Ovary (tissue), 10 donors: ENCODE results near the gene CEBPE. TPM values are rescaled to one million over a fixed set of nuclear protein-coding genes. Genes with fewer than 3 reads are reported as not detected.

Experiments
- DNase-seq, 5 donors: peaks; one replicate each; pipeline ENCODE4 v3.0.0-alpha.2; 2019 to 2020
- H3K27ac ChIP-seq, 2 donors: fragments of 200-600 bp; one replicate each; pipeline versions ENCODE4 v1.5.1 to v1.8.0; 2019 to 2022
- H3K27me3 ChIP-seq: fragments of 200-600 bp; one replicate; pipeline ENCODE4 v1.8.0; 2022
- H3K36me3 ChIP-seq: fragments of 200-600 bp; sonication (generic); one replicate; pipeline ENCODE4 v1.5.1; 2019
- H3K4me1 ChIP-seq: one replicate; pipeline ENCODE4 v1.8.1; 2013; ENCODE audit warnings: mild to moderate bottlenecking, moderate library complexity; ENCODE audit not compliant: insufficient read depth
- H3K4me3 ChIP-seq: fragments of 200-600 bp; sonication (generic); one replicate; pipeline ENCODE4 v1.5.1; 2017
- H3K9me3 ChIP-seq, 2 donors: fragments of 200-600 bp in 1 of 2; sonication (generic) in 1 of 2; one replicate each; pipeline versions ENCODE4 v1.5.1 to v1.8.1; 2013 to 2019; ENCODE audit warnings: mild to moderate bottlenecking in 1 of 2, moderate library complexity in 1 of 2
- EP300 ChIP-seq: sonication (generic); formaldehyde crosslinking; IDR thresholded peaks from one replicate; pipeline ENCODE4 v1.6.1; 2017; ENCODE audit warnings: antibody characterized with exemption
- POLR2A ChIP-seq: fragments of 450-650 bp; IDR thresholded peaks from one replicate; pipeline ENCODE4 v1.6.1; 2017; ENCODE audit warnings: antibody characterized with exemption, mild to moderate bottlenecking, moderate library complexity
- WGBS, 3 donors: extraction: QIAGEN DNeasy Blood & Tissue Kit in 1 of 3; methylation state at CpG; one replicate each; pipeline versions ENCODE4 v1.1.5 to v1.1.7; 2013 to 2017; 5-methylcytosine and 5-hydroxymethylcytosine counted together
- intact Hi-C, 4 donors: fragments of 100-400 bp; cut with DNase I; formaldehyde crosslinking; loops; one replicate each; pipeline versions ENCODE4 v1.11.0 to v1.15.1; 2022 to 2023
- long read RNA-seq, 3 donors: library from polyadenylated mRNA in 2 of 3; unstranded in 2 of 3; transcript quantifications; one replicate each; pipeline ENCODE4 v2.0.0 and lab custom pipeline, GENCODE V29; 2021 to 2026
- polyA plus RNA-seq, 2 donors: library from polyadenylated mRNA; stranded (reverse); fragments of 200-250 nt in 1 of 2; fragments of 350-450 nt in 1 of 2; fragmentation: Illumina TruSeq in 1 of 2; extraction: RNeasy Lipid Tissue Mini Kit (QIAGEN cat#74804) in 1 of 2; gene quantifications; one replicate each; pipeline ENCODE4 v1.2.3, GENCODE V29; 2013 to 2014
- total RNA-seq, 7 donors: library from RNA; depleted of rRNA in 2 of 7; stranded (reverse); fragments of >200 nt in 2 of 7; fragmentation: NEBNext Ultra II Directional in 3 of 7; extraction: Animal tissue kit (Norgen Biotek cat#: 25700) in 3 of 7; gene quantifications; one replicate each; pipeline versions ENCODE4 v1.1.0 to v1.2.4, GENCODE V29; 2016 to 2023
- TF ChIP-seq, protein P1 (sequence below), 3 donors: fragments of 450-650 bp in 2 of 3; fragments of 200-600 bp in 1 of 3; IDR thresholded peaks; one replicate each; pipeline versions ENCODE4 v1.5.1 to v1.8.0; 2016 to 2022; ENCODE audit warnings: antibody characterized with exemption in 3 of 3, mild to moderate bottlenecking in 1 of 3
- donor health status: DM: no; HTN: no; CAD: no; lungs with moderate emphysema.
- donor health status: DM: no; HTN: no; CAD: no.
- donor health status: Bipolar disorder and iron deficiency.
- donor health status: DM: yes; HTN: yes; CAD: no.
- donor health status: DM: no; HTN: no; CAD: no.
- donor health status: DM: yes; HTN: yes; CAD: no.

The CEBPE gene
- total RNA-seq (not detected), polyA plus RNA-seq (under 1 TPM in 1 of 2 donors, not detected in 1; 0.04 TPM)
- long read RNA-seq, donor 1 = 0 reads
- long read RNA-seq, donor 2 = 0 reads
- long read RNA-seq, donor 3 = 0 reads

DNA sequence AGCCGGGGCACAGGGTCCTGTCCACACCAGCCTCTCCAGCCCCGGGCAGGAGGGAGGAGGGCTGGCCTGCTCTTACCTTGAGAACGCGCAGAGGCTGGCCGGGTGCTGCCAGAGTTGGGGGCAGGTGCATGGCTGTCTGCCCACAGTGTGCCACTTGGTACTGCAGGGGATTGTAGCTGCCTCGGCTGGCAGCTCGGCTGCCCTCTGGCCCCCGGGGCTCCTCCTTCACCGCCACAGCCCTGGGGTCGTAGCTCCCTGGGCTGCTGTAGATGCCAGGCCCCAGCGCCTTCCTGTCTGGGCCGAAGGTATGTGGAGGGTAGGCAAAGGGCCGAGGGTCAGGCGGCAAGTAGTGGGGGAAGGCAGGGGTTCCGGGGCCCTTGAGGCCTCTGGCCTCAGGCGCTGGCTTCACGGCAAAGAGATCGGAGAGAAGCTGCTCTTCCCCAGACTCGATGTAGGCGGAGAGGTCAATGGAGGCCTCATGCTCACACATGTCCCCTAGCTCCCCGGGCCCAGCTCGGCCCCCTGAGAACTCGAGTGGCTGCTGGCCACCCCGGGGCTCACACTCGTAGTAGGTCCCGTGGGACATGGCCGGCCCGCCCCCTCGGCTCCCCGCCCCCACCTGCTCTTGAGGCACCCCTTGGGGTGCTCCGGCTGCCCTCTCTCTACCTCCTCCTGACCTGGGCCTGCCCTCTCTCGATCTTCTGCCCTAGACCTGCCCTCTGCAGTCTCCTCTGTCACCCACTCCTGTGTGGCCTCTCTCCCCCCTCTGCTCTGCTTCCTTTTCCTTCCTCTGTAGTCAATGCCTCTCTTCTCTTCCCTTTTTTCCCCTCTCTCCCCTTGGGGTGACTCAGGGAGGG lies at the start of gene CEBPE:
TSS of gene CEBPE (minus strand) at position 750 of the 857 bp plus-strand sequence. CDS start at position 586, 164 bp downstream.
- intact Hi-C loops = loop anchor here in 1 of 4 donors (2.0 kb wide), 1 partner anchor 70 kb away; no protein-coding TSS in a partner anchor
- TF ChIP-seq, protein P1, sequence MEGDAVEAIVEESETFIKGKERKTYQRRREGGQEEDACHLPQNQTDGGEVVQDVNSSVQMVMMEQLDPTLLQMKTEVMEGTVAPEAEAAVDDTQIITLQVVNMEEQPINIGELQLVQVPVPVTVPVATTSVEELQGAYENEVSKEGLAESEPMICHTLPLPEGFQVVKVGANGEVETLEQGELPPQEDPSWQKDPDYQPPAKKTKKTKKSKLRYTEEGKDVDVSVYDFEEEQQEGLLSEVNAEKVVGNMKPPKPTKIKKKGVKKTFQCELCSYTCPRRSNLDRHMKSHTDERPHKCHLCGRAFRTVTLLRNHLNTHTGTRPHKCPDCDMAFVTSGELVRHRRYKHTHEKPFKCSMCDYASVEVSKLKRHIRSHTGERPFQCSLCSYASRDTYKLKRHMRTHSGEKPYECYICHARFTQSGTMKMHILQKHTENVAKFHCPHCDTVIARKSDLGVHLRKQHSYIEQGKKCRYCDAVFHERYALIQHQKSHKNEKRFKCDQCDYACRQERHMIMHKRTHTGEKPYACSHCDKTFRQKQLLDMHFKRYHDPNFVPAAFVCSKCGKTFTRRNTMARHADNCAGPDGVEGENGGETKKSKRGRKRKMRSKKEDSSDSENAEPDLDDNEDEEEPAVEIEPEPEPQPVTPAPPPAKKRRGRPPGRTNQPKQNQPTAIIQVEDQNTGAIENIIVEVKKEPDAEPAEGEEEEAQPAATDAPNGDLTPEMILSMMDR (IDR thresholded peaks at IDR 0.05) = no peak
- TF ChIP-seq EP300 (no peak), POLR2A (no peak)
- Histone ChIP-seq H3K4me3 (no peak within 1 kb of the TSS), H3K4me1 (peaks cover 6% of the 10 kb centered on the region), H3K27me3 (no peaks in the 10 kb centered on the region), H3K9me3 (no peaks in the 10 kb centered on the region), H3K27ac (no peak within 1 kb of the TSS), H3K36me3 (no peaks in the 10 kb centered on the region)
- no peak for DNase-seq
- 79 to 86% (median 80%) methylated on average over 28 to 32 of the region's 32 CpGs for WGBS, 3 donors

DNA sequence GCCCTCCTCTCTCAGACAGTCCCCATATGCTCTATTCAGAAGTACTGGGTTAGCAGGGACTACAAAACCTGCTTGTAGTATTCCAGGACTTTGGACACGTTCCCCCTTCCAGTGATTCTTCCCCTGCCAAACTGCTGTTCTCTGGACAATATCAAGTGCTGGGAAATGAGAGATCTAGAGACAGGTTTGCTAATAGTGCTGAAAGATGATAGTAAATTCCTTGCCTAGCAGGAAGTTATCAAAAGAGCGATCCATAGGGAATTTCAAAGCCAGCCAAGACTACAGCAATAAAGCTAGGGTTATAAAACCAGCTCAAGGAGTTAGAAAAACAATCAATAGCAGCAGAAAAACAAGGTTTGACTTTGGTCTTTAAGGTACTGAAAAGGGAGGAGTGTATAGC lies 49.2 kb upstream of the CEBPE start:
- peak overlapping the region in 1 of 2 donors; percentile 14 for H3K27ac ChIP-seq
- no peak for DNase-seq
- peaks cover 2% of the 10 kb centered on the region for H3K4me1 ChIP-seq
- no peaks in the 10 kb centered on the region for H3K9me3 ChIP-seq
- H3K27me3 ChIP-seq = no peaks in the 10 kb centered on the region
- 27 to 31% (median 28%) methylated on average over 2 of the region's 2 CpGs for WGBS, 3 donors
- H3K4me3 ChIP-seq = no peak overlapping the region
- TF ChIP-seq POLR2A (no peak), EP300 (no peak)
- TF ChIP-seq, protein P1 (IDR thresholded peaks at IDR 0.05) = no peak
- intact Hi-C loops = no loop called here
- H3K36me3 ChIP-seq = no peaks in the 10 kb centered on the region

DNA sequence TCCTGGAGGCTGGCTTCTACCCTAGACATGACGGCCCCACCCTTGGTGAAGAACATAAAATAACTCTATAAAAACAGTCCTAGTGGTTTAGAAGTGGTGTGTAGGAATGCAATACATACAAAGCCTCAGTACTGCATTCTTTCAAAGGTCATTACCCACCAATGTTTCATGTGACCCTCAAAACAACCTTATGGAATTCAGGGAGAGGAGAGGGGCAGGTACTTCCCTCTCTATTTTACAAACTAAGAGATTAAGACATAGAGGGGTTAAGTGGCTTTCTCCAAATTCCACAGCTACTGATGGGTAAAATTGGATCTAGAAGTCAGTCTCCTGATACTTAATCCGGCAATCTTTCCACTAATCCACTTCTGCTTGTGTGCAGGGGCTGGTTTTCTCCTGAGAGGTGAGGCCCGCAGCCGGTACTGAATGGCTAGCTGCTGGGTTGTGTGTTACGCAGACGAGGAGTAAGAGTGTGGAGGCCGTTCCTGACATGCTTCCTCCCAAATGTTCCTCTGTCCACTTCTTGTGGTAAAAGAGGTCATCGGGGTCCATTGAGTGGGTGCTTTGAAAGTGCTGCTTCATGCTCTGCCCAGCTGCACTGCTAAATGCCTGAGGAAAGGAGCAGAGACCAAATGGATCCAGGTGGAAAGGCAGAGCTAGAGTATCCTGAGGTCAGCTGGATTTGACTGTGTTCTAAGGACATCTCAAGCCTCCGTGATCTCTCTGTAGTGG lies 48.2 kb upstream of the CEBPE start:
- TF ChIP-seq, protein P1 (IDR thresholded peaks at IDR 0.05) = no peak
- TF ChIP-seq EP300 (no peak), POLR2A (no peak)
- Histone ChIP-seq H3K9me3 (no peaks in the 10 kb centered on the region), H3K4me3 (no peak overlapping the region), H3K4me1 (peaks cover 2% of the 10 kb centered on the region), H3K36me3 (no peaks in the 10 kb centered on the region), H3K27me3 (no peaks in the 10 kb centered on the region), H3K27ac (peak overlapping the region; percentile 11 to 14)
- intact Hi-C loops = no loop called here
- DNase-seq = no peak
- 72 to 80% (median 79%) methylated on average over 9 of the region's 9 CpGs for WGBS, 3 donors

DNA sequence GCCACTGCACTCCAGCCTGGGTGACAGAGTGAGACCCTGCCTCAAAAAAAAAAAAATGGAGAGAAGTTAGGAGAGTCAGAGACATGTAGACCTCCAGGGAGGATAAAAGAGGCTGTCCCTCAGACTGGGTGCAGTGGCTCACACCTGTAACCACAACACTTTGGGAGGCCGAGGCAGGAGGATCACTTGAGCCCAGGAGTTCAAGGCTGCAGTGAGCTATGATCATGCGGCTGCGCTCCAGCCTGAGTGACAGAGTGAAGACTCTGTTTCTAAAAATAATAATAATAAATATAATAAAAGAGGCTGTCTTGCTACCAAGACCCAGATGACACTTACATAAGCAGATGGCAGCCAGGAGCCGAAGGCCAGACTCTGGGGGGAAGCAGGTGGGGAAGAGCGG lies 45.9 kb upstream of the CEBPE start:
- no peak for DNase-seq
- no peaks in the 10 kb centered on the region for H3K9me3 ChIP-seq
- H3K4me1 ChIP-seq = peaks cover 5% of the 10 kb centered on the region
- no peak overlapping the region for H3K27ac ChIP-seq
- no peak overlapping the region for H3K4me3 ChIP-seq
- TF ChIP-seq POLR2A (no peak), EP300 (no peak)
- TF ChIP-seq, protein P1 (IDR thresholded peaks at IDR 0.05) = no peak
- no peaks in the 10 kb centered on the region for H3K36me3 ChIP-seq
- intact Hi-C loops = no loop called here
- 93 to 98% (median 98%) methylated on average over 5 of the region's 5 CpGs for WGBS, 3 donors
- H3K27me3 ChIP-seq = no peaks in the 10 kb centered on the region
